Transverse colon (tissue), 3 donors: ENCODE results near the gene PADI2.

Experiments used
- EP300 ChIP-seq: sonication (generic); formaldehyde crosslinking; IDR thresholded peaks from one replicate; pipeline ENCODE4 v1.6.1; 2017; ENCODE audit warnings: antibody characterized with exemption, low read depth
- POLR2A ChIP-seq: fragments of 450-650 bp; IDR thresholded peaks from one replicate; pipeline ENCODE4 v1.6.1; 2016; ENCODE audit warnings: antibody characterized with exemption, mild to moderate bottlenecking, moderate library complexity
- TF ChIP-seq, protein P1 (sequence below), 5 experiments: fragments of 200-600 bp in 3 of 5; fragments of 450-650 bp in 2 of 5; sonication (generic) in 3 of 5; IDR thresholded peaks; 1 replicate in 2 of 5; 2 replicates in 3 of 5; pipeline ENCODE4 v1.5.1; 2016 to 2017; ENCODE audit warnings: antibody characterized with exemption in 5 of 5, inconsistent platforms in 3 of 5, mild to moderate bottlenecking in 2 of 5, moderate library complexity in 1 of 5

DNA sequence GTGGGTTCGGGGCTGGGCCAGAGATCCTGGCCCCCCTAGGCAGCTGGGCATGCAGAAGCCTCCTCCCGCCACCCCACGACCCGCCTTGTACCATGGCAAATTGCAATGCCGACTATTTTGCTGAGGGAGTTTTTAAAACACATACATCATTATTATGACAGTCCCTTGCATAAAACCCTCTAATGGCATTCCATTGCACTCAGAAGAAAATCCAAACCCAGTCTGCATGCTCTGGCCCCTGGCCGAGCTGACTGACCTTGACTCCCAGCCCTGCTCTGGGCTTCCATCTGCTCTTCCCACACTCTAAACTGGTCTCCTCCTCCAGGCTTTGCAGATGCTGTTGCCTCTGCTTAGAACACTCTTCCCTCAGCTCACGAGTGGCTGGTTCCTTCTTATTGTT is 28.0 kb downstream of the PADI2 start:
- TF ChIP-seq, protein P1, sequence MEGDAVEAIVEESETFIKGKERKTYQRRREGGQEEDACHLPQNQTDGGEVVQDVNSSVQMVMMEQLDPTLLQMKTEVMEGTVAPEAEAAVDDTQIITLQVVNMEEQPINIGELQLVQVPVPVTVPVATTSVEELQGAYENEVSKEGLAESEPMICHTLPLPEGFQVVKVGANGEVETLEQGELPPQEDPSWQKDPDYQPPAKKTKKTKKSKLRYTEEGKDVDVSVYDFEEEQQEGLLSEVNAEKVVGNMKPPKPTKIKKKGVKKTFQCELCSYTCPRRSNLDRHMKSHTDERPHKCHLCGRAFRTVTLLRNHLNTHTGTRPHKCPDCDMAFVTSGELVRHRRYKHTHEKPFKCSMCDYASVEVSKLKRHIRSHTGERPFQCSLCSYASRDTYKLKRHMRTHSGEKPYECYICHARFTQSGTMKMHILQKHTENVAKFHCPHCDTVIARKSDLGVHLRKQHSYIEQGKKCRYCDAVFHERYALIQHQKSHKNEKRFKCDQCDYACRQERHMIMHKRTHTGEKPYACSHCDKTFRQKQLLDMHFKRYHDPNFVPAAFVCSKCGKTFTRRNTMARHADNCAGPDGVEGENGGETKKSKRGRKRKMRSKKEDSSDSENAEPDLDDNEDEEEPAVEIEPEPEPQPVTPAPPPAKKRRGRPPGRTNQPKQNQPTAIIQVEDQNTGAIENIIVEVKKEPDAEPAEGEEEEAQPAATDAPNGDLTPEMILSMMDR (IDR thresholded peaks at IDR 0.05), result no peak
- TF ChIP-seq POLR2A (no peak), EP300 (no peak)
